ENCODE measurements around the gene KIF5B.
A peak's percentile ranks its signal among the peaks of the same experiment; 100 is the strongest.

Gene KIF5B

GRCh38 chr10:32015386-32015785 is 40.8 kb downstream of the KIF5B start:
- H3K79me2 ChIP-seq (ENCODE audit: low read length), result 0 out of 2 replicates have a peak, but pooled peaks cover 6% of the 10 kb centered on the region
- no peak overlapping the region for H3K4me3 ChIP-seq (ENCODE audit: low read length)
- H3F3A ChIP-seq (ENCODE audit: insufficient read depth, low read length), result no peaks in the 10 kb centered on the region
- peaks cover 19% of the 10 kb centered on the region; the same call in 1 of the 2 replicates for H3K36me3 ChIP-seq (replicated peaks; ENCODE audit: insufficient read depth, low read length)
- H3K4me2 ChIP-seq (ENCODE audit: low read depth, low read length), result no peak overlapping the region
- no peaks in the 10 kb centered on the region for H3K9me3 ChIP-seq (replicated peaks; ENCODE audit: insufficient read depth, low read length)
- H2AFZ ChIP-seq (ENCODE audit: low read length), result no peak overlapping the region
- H3K27ac ChIP-seq (ENCODE audit: low read length), result no peak overlapping the region
- H3K9ac ChIP-seq (ENCODE audit: low read length), result no peak overlapping the region
- no peaks in the 10 kb centered on the region for H4K20me1 ChIP-seq (ENCODE audit: insufficient read depth, low read length)
- no peaks in the 10 kb centered on the region for H3K9me2 ChIP-seq (replicated peaks; ENCODE audit: insufficient read depth, low read length)
- no peaks in the 10 kb centered on the region for H3K27me3 ChIP-seq (replicated peaks; ENCODE audit: insufficient read depth, low read length)
- no peak for DNase-seq
- TF ChIP-seq, protein P1, sequence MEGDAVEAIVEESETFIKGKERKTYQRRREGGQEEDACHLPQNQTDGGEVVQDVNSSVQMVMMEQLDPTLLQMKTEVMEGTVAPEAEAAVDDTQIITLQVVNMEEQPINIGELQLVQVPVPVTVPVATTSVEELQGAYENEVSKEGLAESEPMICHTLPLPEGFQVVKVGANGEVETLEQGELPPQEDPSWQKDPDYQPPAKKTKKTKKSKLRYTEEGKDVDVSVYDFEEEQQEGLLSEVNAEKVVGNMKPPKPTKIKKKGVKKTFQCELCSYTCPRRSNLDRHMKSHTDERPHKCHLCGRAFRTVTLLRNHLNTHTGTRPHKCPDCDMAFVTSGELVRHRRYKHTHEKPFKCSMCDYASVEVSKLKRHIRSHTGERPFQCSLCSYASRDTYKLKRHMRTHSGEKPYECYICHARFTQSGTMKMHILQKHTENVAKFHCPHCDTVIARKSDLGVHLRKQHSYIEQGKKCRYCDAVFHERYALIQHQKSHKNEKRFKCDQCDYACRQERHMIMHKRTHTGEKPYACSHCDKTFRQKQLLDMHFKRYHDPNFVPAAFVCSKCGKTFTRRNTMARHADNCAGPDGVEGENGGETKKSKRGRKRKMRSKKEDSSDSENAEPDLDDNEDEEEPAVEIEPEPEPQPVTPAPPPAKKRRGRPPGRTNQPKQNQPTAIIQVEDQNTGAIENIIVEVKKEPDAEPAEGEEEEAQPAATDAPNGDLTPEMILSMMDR (IDR thresholded peaks at IDR 0.05; ENCODE audit: low read length), result no peak
- TF ChIP-seq EZH2 (optimal IDR thresholded peaks at IDR 0.05; ENCODE audit: low read depth, low read length), result no peak
- TF ChIP-seq EZH2phosphoT487 (IDR thresholded peaks at IDR 0.05; ENCODE audit: low read length), result no peak
- no peaks in the 10 kb centered on the region for H3K4me1 ChIP-seq (ENCODE audit: low read length)

GRCh38 chr10:32007026-32007425 is 49.2 kb downstream of the KIF5B start:
- H2AFZ ChIP-seq (ENCODE audit: low read length), result no peak overlapping the region
- no peaks in the 10 kb centered on the region for H3K27me3 ChIP-seq (replicated peaks; ENCODE audit: insufficient read depth, low read length)
- no peak overlapping the region for H3K4me2 ChIP-seq (ENCODE audit: low read depth, low read length)
- H3K9me2 ChIP-seq (replicated peaks; ENCODE audit: insufficient read depth, low read length), result no peaks in the 10 kb centered on the region
- no peaks in the 10 kb centered on the region for H3K9me3 ChIP-seq (replicated peaks; ENCODE audit: insufficient read depth, low read length)
- H4K20me1 ChIP-seq (ENCODE audit: insufficient read depth, low read length), result no peaks in the 10 kb centered on the region
- no peak overlapping the region for H3K9ac ChIP-seq (ENCODE audit: low read length)
- TF ChIP-seq, protein P1 (IDR thresholded peaks at IDR 0.05; ENCODE audit: low read length), result no peak
- TF ChIP-seq EZH2 (optimal IDR thresholded peaks at IDR 0.05; ENCODE audit: low read depth, low read length), result no peak
- no peak for TF ChIP-seq EZH2phosphoT487 (IDR thresholded peaks at IDR 0.05; ENCODE audit: low read length)
- H3K4me1 ChIP-seq (ENCODE audit: low read length), result peaks cover 15% of the 10 kb centered on the region
- no peaks in the 10 kb centered on the region; the same call in 1 of the 2 replicates for H3K36me3 ChIP-seq (replicated peaks; ENCODE audit: insufficient read depth, low read length)
- DNase-seq, result no peak
- H3K27ac ChIP-seq (ENCODE audit: low read length), result no peak overlapping the region
- no peak overlapping the region for H3K4me3 ChIP-seq (ENCODE audit: low read length)
- peaks cover 8% of the 10 kb centered on the region; the same call in 1 of the 2 replicates for H3F3A ChIP-seq (ENCODE audit: insufficient read depth, low read length)
- no peaks in the 10 kb centered on the region for H3K79me2 ChIP-seq (ENCODE audit: low read length)

DNA sequence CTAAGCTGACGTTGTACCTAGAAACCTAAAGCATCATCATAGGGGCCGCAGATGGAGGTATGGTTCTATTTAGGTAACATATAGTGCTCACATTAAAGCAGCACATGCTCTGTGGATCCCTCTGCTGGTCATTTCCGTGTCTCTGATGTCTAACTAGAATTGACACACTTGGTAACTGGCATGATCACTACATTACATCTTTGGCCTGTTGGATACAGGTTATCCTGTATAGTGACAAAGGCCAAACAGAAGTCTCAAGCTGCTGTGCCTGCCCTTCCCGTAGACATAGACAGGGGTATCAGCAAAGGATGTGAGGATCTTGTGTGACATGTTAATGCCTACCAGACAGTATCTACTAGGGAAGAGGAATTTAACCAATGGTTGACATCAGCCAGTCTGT is 51.2 kb downstream of the KIF5B start:
- no peak for TF ChIP-seq EZH2 (optimal IDR thresholded peaks at IDR 0.05; ENCODE audit: low read depth, low read length)
- no peak for TF ChIP-seq EZH2phosphoT487 (IDR thresholded peaks at IDR 0.05; ENCODE audit: low read length)
- TF ChIP-seq, protein P1 (IDR thresholded peaks at IDR 0.05; ENCODE audit: low read length), result peak; percentile 52
- peak; percentile 59 for DNase-seq

More for the DNA sequence above, 51.2 kb downstream of the KIF5B start:
- H4K20me1 ChIP-seq (ENCODE audit: insufficient read depth, low read length), result no peaks in the 10 kb centered on the region
- no peaks in the 10 kb centered on the region for H3K9me3 ChIP-seq (replicated peaks; ENCODE audit: insufficient read depth, low read length)
- peaks cover 15% of the 10 kb centered on the region for H3K4me1 ChIP-seq (ENCODE audit: low read length)
- no peaks in the 10 kb centered on the region; the same call in 1 of the 2 replicates for H3K36me3 ChIP-seq (replicated peaks; ENCODE audit: insufficient read depth, low read length)
- no peak overlapping the region for H3K4me2 ChIP-seq (ENCODE audit: low read depth, low read length)
- H3K4me3 ChIP-seq (ENCODE audit: low read length), result no peak overlapping the region
- H2AFZ ChIP-seq (ENCODE audit: low read length), result no peak overlapping the region
- H3K9ac ChIP-seq (ENCODE audit: low read length), result no peak overlapping the region
- no peaks in the 10 kb centered on the region for H3K27me3 ChIP-seq (replicated peaks; ENCODE audit: insufficient read depth, low read length)
- H3K27ac ChIP-seq (ENCODE audit: low read length), result no peak overlapping the region
- H3F3A ChIP-seq (ENCODE audit: insufficient read depth, low read length), result peaks cover 8% of the 10 kb centered on the region; the same call in 1 of the 2 replicates
- no peaks in the 10 kb centered on the region for H3K79me2 ChIP-seq (ENCODE audit: low read length)
- H3K9me2 ChIP-seq (replicated peaks; ENCODE audit: insufficient read depth, low read length), result no peaks in the 10 kb centered on the region
